Measurements from ENCODE around the gene SGO1.
"Not testable (repeated sequence)": the region's sequence is repeated elsewhere in the genome, so short reads cannot be mapped to it uniquely, and the experiment has no call there.

GRCh38 chr3:20207945-20208344, 21.9 kb upstream of the SGO1 start:
- TF ChIP-seq REST (IDR thresholded peaks at IDR 0.05; ENCODE audit: insufficient replicate concordance, low read depth); CTCF (IDR thresholded peaks at IDR 0.05; ENCODE audit: insufficient read depth, low read length); POLR2AphosphoS5 (IDR thresholded peaks at IDR 0.05; ENCODE audit: low read depth): not testable (repeated sequence)

Data from HL-60 (cell line).